ENCODE measurements around the gene SKA2.
"Not testable (repeated sequence)": the region's sequence is repeated elsewhere in the genome, so short reads cannot be mapped to it uniquely, and the experiment has no call there.

SKA2 gene

GRCh38 chr17:59093702-59094231 is 61.2 kb downstream of the SKA2 start:
- no peak for DNase-seq

DNA sequence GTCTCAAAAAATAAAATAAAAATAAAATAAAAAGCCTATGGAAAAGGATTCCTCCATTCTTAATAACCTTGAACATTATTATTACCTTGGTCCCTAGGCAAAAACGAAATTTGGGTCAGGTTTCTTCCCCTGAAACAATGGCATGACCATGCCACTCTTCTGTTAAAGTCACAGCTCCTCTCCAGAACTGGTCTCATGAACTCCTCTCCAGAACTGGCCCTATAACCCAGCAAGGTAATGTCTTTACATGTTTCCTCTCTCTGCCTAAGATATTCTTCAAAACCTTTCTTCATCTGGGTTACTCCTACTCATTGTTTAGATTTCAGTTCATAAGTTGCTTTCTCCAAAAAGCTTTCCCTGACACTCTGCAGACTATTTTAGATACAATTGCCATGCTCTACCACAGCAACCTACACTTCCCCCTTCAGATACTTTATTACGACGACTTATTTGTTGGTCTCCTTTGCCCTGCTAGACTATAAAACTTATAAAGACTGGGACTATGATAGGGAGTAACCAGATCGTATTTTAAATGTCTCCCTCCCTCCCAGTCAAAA is 61.8 kb downstream of the SKA2 start:
- no peak for DNase-seq

DNA sequence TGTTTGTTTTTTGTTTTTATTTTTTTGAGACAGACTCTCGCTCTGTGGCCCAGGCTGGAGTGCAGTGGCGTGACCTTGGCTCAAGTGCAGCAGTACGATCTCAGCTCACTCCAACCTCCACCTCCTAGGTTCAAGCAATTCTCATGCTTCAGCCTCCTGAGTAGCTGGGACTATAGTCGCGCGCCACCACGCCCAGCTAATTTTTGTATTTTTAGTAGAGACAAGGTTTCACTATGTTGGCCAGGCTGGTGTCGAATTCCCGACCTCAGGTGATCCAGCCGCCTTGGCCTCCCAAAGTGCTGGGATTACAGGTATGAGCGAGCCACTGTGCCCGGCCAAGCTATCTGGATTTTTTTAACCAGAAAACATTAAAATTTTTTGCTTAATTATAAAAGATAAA is 64.4 kb downstream of the SKA2 start:
- DNase-seq, result not testable (repeated sequence)

DNA sequence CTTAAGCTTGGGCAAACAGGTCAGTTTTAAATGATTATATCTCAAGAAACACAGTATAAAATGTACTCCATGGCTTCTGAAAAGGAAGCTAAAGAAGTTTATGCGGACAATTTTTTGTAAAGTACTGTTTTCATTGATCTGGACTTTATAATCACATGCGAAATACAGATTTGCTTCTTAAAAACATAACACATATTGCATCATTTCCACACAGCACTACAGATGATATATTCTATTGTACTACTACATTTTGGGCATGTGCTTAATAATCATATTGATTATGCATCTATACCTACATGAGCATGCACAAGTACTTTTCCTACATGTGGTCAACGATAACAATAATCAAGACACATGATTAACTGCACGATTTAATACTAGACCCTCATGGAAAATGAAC is 70.8 kb downstream of the SKA2 start:
- DNase-seq, result no peak

GRCh38 chr17:59074494-59074893 is 80.5 kb downstream of the SKA2 start:
- no peak for DNase-seq

DNA sequence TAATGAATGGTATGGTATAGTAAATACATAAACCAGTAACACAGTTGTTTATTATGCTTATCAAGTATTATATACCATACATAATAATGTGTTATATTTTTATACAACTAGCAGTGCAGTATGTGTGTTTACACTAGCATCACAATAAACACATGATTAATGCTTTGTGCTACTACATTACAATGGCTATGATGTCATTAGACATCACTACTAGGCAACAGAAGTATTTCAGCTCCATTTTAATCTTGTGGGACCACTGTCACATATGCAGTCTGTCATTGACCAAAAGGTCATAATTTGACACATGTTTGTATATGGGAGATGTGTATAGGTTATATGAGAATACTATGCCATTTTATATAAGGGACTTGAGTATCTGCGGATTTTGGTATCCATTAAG is 81.0 kb downstream of the SKA2 start:
- no peak for DNase-seq

DNA sequence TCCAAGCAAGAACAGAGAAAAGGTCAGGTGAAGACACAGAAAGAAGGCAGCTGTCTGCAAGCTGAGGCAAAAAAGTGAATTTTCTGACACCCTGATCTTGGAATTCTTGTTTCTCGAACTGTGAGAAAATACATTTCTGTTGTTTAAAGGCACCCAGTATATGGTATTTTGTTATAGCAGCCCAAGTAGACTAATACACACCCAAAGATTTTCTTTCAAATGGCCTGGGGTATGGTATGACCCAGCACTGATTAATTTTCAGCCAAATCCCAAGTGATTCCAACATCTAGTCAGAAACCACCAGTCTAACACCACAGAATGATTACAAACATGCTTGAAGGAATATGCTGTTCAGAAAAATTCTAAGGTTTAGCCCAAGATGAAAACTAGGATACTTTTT is 85.1 kb downstream of the SKA2 start:
- DNase-seq, result no peak

DNA sequence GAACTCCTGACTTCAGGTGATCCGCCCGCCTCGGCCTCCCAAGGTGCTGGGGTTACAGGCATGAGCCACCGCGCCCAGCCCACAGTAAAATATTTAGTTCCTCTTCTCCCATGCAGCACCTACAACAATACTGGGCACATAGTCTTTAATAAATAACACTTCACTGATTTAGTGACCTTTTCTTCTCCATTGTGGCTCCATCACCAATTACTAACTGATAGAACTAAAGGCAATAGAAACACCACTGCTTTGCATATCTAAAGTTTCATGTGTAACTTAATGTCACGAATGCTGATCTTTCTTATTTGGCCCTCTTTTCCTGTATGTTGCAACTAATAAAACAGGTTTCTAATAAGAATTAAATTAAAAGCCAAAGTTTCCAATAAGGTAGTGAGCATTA is 87.2 kb downstream of the SKA2 start:
- DNase-seq, result no peak

DNA sequence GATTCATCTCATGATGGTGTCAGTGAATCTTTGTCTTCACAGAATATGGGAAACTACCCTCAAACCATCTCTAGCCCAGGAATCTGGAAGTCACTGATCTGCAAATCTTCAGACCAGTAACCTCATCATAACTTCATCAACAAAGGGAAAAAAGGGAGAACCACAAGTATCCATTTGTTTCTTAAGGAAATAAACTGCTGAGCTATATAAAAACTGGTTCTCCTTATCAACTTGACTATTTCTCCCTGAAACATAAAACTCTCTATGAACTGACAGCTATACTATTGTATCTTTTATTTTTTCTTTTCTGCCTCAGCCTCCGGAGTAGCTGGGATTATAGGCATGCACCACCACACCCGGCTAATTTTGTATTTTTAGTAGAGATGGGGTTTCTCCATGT is 87.6 kb downstream of the SKA2 start:
- DNase-seq, result no peak

- DNase-seq, result no peak
These were observed 92.5 kb downstream of the SKA2 start for GRCh38 chr17:59062509-59062908.

All from NCI-H446 treated with DMSO at 0.1 percent for 48 hours (cell line).